BE2C (cell line): ENCODE results near the gene MYO5B.
A peak's percentile ranks its signal among the peaks of the same experiment; 100 is the strongest.

Experiments used
- DNase-seq: peaks from one replicate; pipeline ENCODE4 v3.0.0-alpha.2; 2020
- H3K27me3 ChIP-seq: fragments of 250-450 bp; sonication (Bioruptor Pico); 2 replicates; pipeline ENCODE4 v1.5.1; 2020; ENCODE audit warnings: mild to moderate bottlenecking
- H3K36me3 ChIP-seq: fragments of 250-450 bp; sonication (Bioruptor Pico); 2 replicates; pipeline ENCODE4 v1.5.1; 2020; ENCODE audit warnings: mild to moderate bottlenecking
- H3K4me1 ChIP-seq: fragments of 250-450 bp; sonication (Bioruptor Pico); 2 replicates; pipeline ENCODE4 v1.5.1; 2020
- H3K4me3 ChIP-seq: 2 replicates; pipeline ENCODE4 v1.5.1; 2011; ENCODE audit warnings: low read depth, low read length
- H3K9me3 ChIP-seq: fragments of 250-450 bp; sonication (Bioruptor Pico); 2 replicates; pipeline ENCODE4 v1.5.1; 2020
- CTCF ChIP-seq: IDR thresholded peaks from 2 replicates; pipeline ENCODE4 v1.5.1; 2012; ENCODE audit warnings: mild to moderate bottlenecking, low read depth, low read length

Gene MYO5B

GRCh38 chr18:49849331-49850217 lies 345.4 kb downstream of the MYO5B start:
- H3K27me3 ChIP-seq: no peaks in the 10 kb centered on the region
- no peaks in the 10 kb centered on the region for H3K36me3 ChIP-seq
- no peaks in the 10 kb centered on the region for H3K4me1 ChIP-seq
- no peak overlapping the region for H3K4me3 ChIP-seq
- peak; percentile 40 for DNase-seq
- H3K9me3 ChIP-seq: no peaks in the 10 kb centered on the region
- no peak for TF ChIP-seq CTCF

GRCh38 chr18:49848115-49848514 lies 346.8 kb downstream of the MYO5B start:
- Histone ChIP-seq H3K4me3 (no peak overlapping the region), H3K9me3 (no peaks in the 10 kb centered on the region), H3K27me3 (no peaks in the 10 kb centered on the region), H3K36me3 (no peaks in the 10 kb centered on the region), H3K4me1 (no peaks in the 10 kb centered on the region)
- no peak for TF ChIP-seq CTCF
- DNase-seq: no peak

GRCh38 chr18:49847524-49847923 lies 347.4 kb downstream of the MYO5B start:
- Histone ChIP-seq H3K27me3 (no peaks in the 10 kb centered on the region), H3K4me3 (no peak overlapping the region), H3K36me3 (no peaks in the 10 kb centered on the region), H3K9me3 (no peaks in the 10 kb centered on the region), H3K4me1 (no peaks in the 10 kb centered on the region)
- DNase-seq: no peak
- TF ChIP-seq CTCF: no peak

- H3K27me3 ChIP-seq: no peaks in the 10 kb centered on the region
- H3K9me3 ChIP-seq: no peaks in the 10 kb centered on the region
- H3K4me3 ChIP-seq: no peak overlapping the region
- DNase-seq: no peak
- no peak for TF ChIP-seq CTCF
- no peaks in the 10 kb centered on the region for H3K4me1 ChIP-seq
- no peaks in the 10 kb centered on the region for H3K36me3 ChIP-seq
These were observed 348.1 kb downstream of the MYO5B start for GRCh38 chr18:49846718-49847470.

- TF ChIP-seq CTCF: no peak
These were observed 348.6 kb downstream of the MYO5B start for GRCh38 chr18:49846361-49846662.

More at GRCh38 chr18:49846361-49846662, 348.6 kb downstream of the MYO5B start:
- Histone ChIP-seq H3K4me3 (no peak overlapping the region), H3K27me3 (no peaks in the 10 kb centered on the region), H3K9me3 (no peaks in the 10 kb centered on the region), H3K4me1 (no peaks in the 10 kb centered on the region), H3K36me3 (no peaks in the 10 kb centered on the region)
- DNase-seq: no peak
